DMS53 treated with DMSO at 0.1 percent for 48 hours (cell line): ENCODE results near the gene KCNMB4.
A peak's percentile ranks its signal among the peaks of the same experiment; 100 is the strongest.
"Not testable (repeated sequence)": the region's sequence is repeated elsewhere in the genome, so short reads cannot be mapped to it uniquely, and the experiment has no call there.

Experiments
- DNase-seq: peaks from one replicate; lab custom pipeline; 2025; ENCODE audit not compliant: unreplicated experiment; lab: John Stamatoyannopoulos, UW

Gene KCNMB4

GRCh38 chr12:70367258-70368141, 1.4 kb downstream of the KCNMB4 start:
- DNase-seq, result no peak

GRCh38 chr12:70372881-70373280, 6.8 kb downstream of the KCNMB4 start:
- DNase-seq, result no peak

- no peak for DNase-seq
Observed at GRCh38 chr12:70379846-70380245, 13.8 kb downstream of the KCNMB4 start.

GRCh38 chr12:70383484-70383883, 17.4 kb downstream of the KCNMB4 start:
- DNase-seq, result no peak

- no peak for DNase-seq
Observed at GRCh38 chr12:70383886-70384285, 17.8 kb downstream of the KCNMB4 start.

GRCh38 chr12:70386771-70387170, 20.7 kb downstream of the KCNMB4 start:
- DNase-seq, result no peak

- no peak for DNase-seq
Observed at GRCh38 chr12:70389678-70390077, 23.6 kb downstream of the KCNMB4 start.

- DNase-seq, result not testable (repeated sequence)
Observed at GRCh38 chr12:70392631-70393030, 26.5 kb downstream of the KCNMB4 start.

- DNase-seq, result no peak
Observed at GRCh38 chr12:70393787-70394499, 27.9 kb downstream of the KCNMB4 start.

- no peak for DNase-seq
Observed at GRCh38 chr12:70398002-70398401, 31.9 kb downstream of the KCNMB4 start.

GRCh38 chr12:70398862-70399261, 32.8 kb downstream of the KCNMB4 start:
- DNase-seq, result no peak

GRCh38 chr12:70399311-70399710, 33.2 kb downstream of the KCNMB4 start:
- DNase-seq, result no peak

GRCh38 chr12:70400124-70400523, 34.0 kb downstream of the KCNMB4 start:
- DNase-seq, result peak; percentile 16

- DNase-seq, result no peak
Observed at GRCh38 chr12:70402597-70402996, 36.5 kb downstream of the KCNMB4 start.

- DNase-seq, result no peak
Observed at GRCh38 chr12:70403826-70404225, 37.7 kb downstream of the KCNMB4 start.

- DNase-seq, result no peak
Observed at GRCh38 chr12:70408004-70408790, 42.1 kb downstream of the KCNMB4 start.

GRCh38 chr12:70415987-70416386, 49.9 kb downstream of the KCNMB4 start:
- no peak for DNase-seq

- no peak for DNase-seq
Observed at GRCh38 chr12:70417121-70417520, 51.0 kb downstream of the KCNMB4 start.

GRCh38 chr12:70418101-70418500, 52.0 kb downstream of the KCNMB4 start:
- no peak for DNase-seq

GRCh38 chr12:70422631-70423030, 56.5 kb downstream of the KCNMB4 start:
- DNase-seq, result no peak

GRCh38 chr12:70426620-70427019, 60.5 kb downstream of the KCNMB4 start:
- no peak for DNase-seq
